ENCODE data around the gene OR52A5.

OR52A5 gene

DNA sequence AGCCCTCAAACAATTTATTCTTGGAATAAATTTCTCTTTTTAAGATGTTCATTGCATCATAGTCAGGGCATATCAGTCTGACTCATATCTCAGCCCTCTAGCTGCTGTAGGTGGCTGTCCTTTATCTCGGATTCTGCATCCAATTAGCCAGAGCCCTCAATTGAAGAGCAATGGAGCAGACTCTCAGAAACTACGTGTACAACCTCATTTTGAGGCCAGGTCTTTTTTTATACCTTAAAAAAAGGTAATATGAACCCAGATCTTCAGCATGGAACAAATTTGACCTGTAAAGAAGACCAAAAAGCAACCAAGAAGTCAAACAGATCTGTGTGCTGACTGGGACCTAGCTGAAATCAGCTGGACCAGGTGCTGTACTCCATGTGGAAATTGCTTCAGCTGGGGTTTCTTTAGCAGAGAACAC, 8.7 kb downstream of the OR52A5 start:
- Histone ChIP-seq H3K36me3 (ENCODE audit: control insufficient read depth in 1 of 2, insufficient read depth in 2 of 2, low read depth in 1 of 2, low read length in 2 of 2) (no peaks in the 10 kb centered on the region), H3K4me2 (ENCODE audit: low read length, poor library complexity, severe bottlenecking) (no peak overlapping the region), H3K79me1 (replicated peaks; ENCODE audit: low read length, poor library complexity, severe bottlenecking) (no peaks in the 10 kb centered on the region), H3K18ac (ENCODE audit: low read depth in 1 of 2, low read length in 2 of 2) (no peak overlapping the region), H2AK5ac (ENCODE audit: low read length, severe bottlenecking) (no peak overlapping the region), H3K4me3 (ENCODE audit: insufficient read depth in 1 of 2, low read depth in 1 of 2, low read length in 2 of 2) (no peak overlapping the region), H3K14ac (ENCODE audit: low read length in 2 of 2) (no peak overlapping the region), H2BK15ac (ENCODE audit: low read depth, poor library complexity, severe bottlenecking) (no peak overlapping the region), H3K9ac (ENCODE audit: low read length) (no peak overlapping the region), H4K91ac (ENCODE audit: low read length) (no peak overlapping the region), H2BK5ac (ENCODE audit: low read depth, low read length, poor library complexity, severe bottlenecking) (no peak overlapping the region), H4K8ac (ENCODE audit: low read length) (no peak overlapping the region), H3K9me3 (ENCODE audit: control insufficient read depth, low read length) (no peaks in the 10 kb centered on the region), H3K23ac (ENCODE audit: low read length in 2 of 2) (no peak overlapping the region), H3K4me1 (ENCODE audit: control insufficient read depth, insufficient read depth, low read depth, low read length) (no peaks in the 10 kb centered on the region), H3K4ac (ENCODE audit: low read depth in 1 of 2, low read length in 2 of 2) (no peak overlapping the region), H2BK120ac (ENCODE audit: low read depth, low read length) (no peak overlapping the region), H3K27ac (ENCODE audit: low read length, poor library complexity, severe bottlenecking) (no peak overlapping the region), H3K27me3 (ENCODE audit: control insufficient read depth in 1 of 2, insufficient read depth in 1 of 2, low read length in 2 of 2) (no peaks in the 10 kb centered on the region), H2AFZ (ENCODE audit: low read depth, low read length) (no peak overlapping the region), H2BK12ac (ENCODE audit: low read length in 2 of 2) (no peak overlapping the region)
- DNase-seq: no peak
- WGBS: 65% methylated on average over 2 of the region's 2 CpGs

DNA sequence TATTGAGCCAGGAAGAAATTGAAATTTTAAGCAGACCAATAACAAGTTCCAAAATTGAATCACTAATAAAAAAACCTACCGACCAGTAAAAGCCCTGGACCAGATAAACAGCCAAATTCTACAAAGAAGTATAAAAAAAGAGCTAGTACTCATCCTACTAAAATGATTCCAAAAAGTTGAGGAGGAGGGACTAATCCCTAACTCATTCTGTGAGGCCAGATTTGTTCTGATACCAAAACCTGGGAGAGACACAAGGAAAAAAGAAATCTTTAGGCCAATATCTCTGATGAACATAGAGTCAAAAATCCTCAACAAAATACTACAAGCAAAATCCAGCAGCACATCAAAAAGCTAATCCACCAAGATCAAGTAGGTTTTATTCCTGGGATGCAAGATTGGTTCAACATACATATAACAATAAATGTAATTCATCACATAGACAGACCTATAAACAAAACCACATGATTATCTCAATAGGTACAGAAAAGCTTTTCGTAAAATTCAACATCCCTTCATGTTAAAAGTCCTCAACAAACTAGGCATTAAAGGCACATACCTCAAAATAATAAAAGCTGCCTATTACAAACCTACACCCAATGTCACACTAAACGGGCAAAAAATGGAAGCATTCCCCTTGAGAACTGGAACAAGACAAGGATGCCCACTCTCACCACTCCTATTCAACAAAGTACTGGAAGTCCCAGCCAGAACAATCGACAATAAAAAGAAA, 13.1 kb downstream of the OR52A5 start:
- no peak overlapping the region for H4K91ac ChIP-seq (ENCODE audit: low read length)
- H3K23ac ChIP-seq (ENCODE audit: low read length in 2 of 2): no peak overlapping the region
- no peaks in the 10 kb centered on the region for H3K36me3 ChIP-seq (ENCODE audit: control insufficient read depth in 1 of 2, insufficient read depth in 2 of 2, low read depth in 1 of 2, low read length in 2 of 2)
- H3K4me1 ChIP-seq (ENCODE audit: control insufficient read depth, insufficient read depth, low read depth, low read length): no peaks in the 10 kb centered on the region
- no peak overlapping the region for H2BK120ac ChIP-seq (ENCODE audit: low read depth, low read length)
- H4K8ac ChIP-seq (ENCODE audit: low read length): no peak overlapping the region
- H3K14ac ChIP-seq (ENCODE audit: low read length in 2 of 2): no peak overlapping the region
- H2AK5ac ChIP-seq (ENCODE audit: low read length, severe bottlenecking): no peak overlapping the region
- WGBS: 90% methylated on average over 3 of the region's 4 CpGs
- no peak overlapping the region for H2BK5ac ChIP-seq (ENCODE audit: low read depth, low read length, poor library complexity, severe bottlenecking)
- no peak overlapping the region for H3K27ac ChIP-seq (ENCODE audit: low read length, poor library complexity, severe bottlenecking)
- no peak for DNase-seq
- H3K79me1 ChIP-seq (replicated peaks; ENCODE audit: low read length, poor library complexity, severe bottlenecking): no peaks in the 10 kb centered on the region
- H3K4ac ChIP-seq (ENCODE audit: low read depth in 1 of 2, low read length in 2 of 2): no peak overlapping the region
- H2BK12ac ChIP-seq (ENCODE audit: low read length in 2 of 2): no peak overlapping the region
- no peak overlapping the region for H3K18ac ChIP-seq (ENCODE audit: low read depth in 1 of 2, low read length in 2 of 2)
- no peak overlapping the region for H3K9ac ChIP-seq (ENCODE audit: low read length)
- no peak overlapping the region for H2AFZ ChIP-seq (ENCODE audit: low read depth, low read length)
- H3K9me3 ChIP-seq (ENCODE audit: control insufficient read depth, low read length): no peaks in the 10 kb centered on the region
- no peak overlapping the region for H3K4me3 ChIP-seq (ENCODE audit: insufficient read depth in 1 of 2, low read depth in 1 of 2, low read length in 2 of 2)
- H3K27me3 ChIP-seq (ENCODE audit: control insufficient read depth in 1 of 2, insufficient read depth in 1 of 2, low read length in 2 of 2): no peaks in the 10 kb centered on the region
- H2BK15ac ChIP-seq (ENCODE audit: low read depth, poor library complexity, severe bottlenecking): no peak overlapping the region
- no peak overlapping the region for H3K4me2 ChIP-seq (ENCODE audit: low read length, poor library complexity, severe bottlenecking)

- H2BK120ac ChIP-seq (ENCODE audit: low read depth, low read length): no peak overlapping the region
- no peaks in the 10 kb centered on the region for H3K27me3 ChIP-seq (ENCODE audit: control insufficient read depth in 1 of 2, insufficient read depth in 1 of 2, low read length in 2 of 2)
- H2BK5ac ChIP-seq (ENCODE audit: low read depth, low read length, poor library complexity, severe bottlenecking): no peak overlapping the region
- no peak overlapping the region for H3K23ac ChIP-seq (ENCODE audit: low read length in 2 of 2)
- no peaks in the 10 kb centered on the region for H3K79me1 ChIP-seq (replicated peaks; ENCODE audit: low read length, poor library complexity, severe bottlenecking)
- WGBS: 4% methylated on average over 2 of the region's 4 CpGs
- no peaks in the 10 kb centered on the region for H3K4me1 ChIP-seq (ENCODE audit: control insufficient read depth, insufficient read depth, low read depth, low read length)
- H3K14ac ChIP-seq (ENCODE audit: low read length in 2 of 2): no peak overlapping the region
- no peak overlapping the region for H4K91ac ChIP-seq (ENCODE audit: low read length)
- H3K4ac ChIP-seq (ENCODE audit: low read depth in 1 of 2, low read length in 2 of 2): no peak overlapping the region
- H3K4me3 ChIP-seq (ENCODE audit: insufficient read depth in 1 of 2, low read depth in 1 of 2, low read length in 2 of 2): no peak overlapping the region
- no peak overlapping the region for H3K18ac ChIP-seq (ENCODE audit: low read depth in 1 of 2, low read length in 2 of 2)
- no peak overlapping the region for H4K8ac ChIP-seq (ENCODE audit: low read length)
- no peaks in the 10 kb centered on the region for H3K9me3 ChIP-seq (ENCODE audit: control insufficient read depth, low read length)
- no peak overlapping the region for H2AK5ac ChIP-seq (ENCODE audit: low read length, severe bottlenecking)
- H3K36me3 ChIP-seq (ENCODE audit: control insufficient read depth in 1 of 2, insufficient read depth in 2 of 2, low read depth in 1 of 2, low read length in 2 of 2): no peaks in the 10 kb centered on the region
- H2BK12ac ChIP-seq (ENCODE audit: low read length in 2 of 2): no peak overlapping the region
- H3K4me2 ChIP-seq (ENCODE audit: low read length, poor library complexity, severe bottlenecking): no peak overlapping the region
- H3K9ac ChIP-seq (ENCODE audit: low read length): no peak overlapping the region
- no peak overlapping the region for H3K27ac ChIP-seq (ENCODE audit: low read length, poor library complexity, severe bottlenecking)
- peak; percentile 75 for DNase-seq
- H2AFZ ChIP-seq (ENCODE audit: low read depth, low read length): no peak overlapping the region
- H2BK15ac ChIP-seq (ENCODE audit: low read depth, poor library complexity, severe bottlenecking): no peak overlapping the region
Observed at GRCh38 chr11:5123802-5124521, 14.2 kb downstream of the OR52A5 start.

DNA sequence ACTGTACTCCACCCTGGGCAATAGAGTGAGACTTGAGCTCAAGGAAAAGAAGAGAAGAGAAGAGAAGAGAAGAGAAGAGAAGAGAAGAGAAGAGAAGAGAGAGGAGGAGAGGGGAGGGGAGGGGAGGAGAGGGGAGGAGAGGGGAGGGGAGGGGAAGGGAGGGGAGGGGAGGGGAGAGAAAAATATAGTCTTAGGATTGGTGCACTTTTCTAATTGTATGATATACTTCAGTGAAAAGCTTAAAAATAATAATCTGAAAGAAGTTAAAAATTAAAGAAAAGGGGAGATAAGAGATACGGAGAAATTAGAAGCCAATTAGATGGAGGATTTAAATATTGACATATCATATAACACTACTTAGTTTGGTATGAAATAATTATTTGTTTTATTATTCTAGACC, 19.3 kb downstream of the OR52A5 start:
- Histone ChIP-seq H4K8ac (ENCODE audit: low read length) (no peak overlapping the region), H3K27me3 (ENCODE audit: control insufficient read depth in 1 of 2, insufficient read depth in 1 of 2, low read length in 2 of 2) (no peaks in the 10 kb centered on the region), H3K4me2 (ENCODE audit: low read length, poor library complexity, severe bottlenecking) (no peak overlapping the region), H3K9ac (ENCODE audit: low read length) (no peak overlapping the region), H3K4ac (ENCODE audit: low read depth in 1 of 2, low read length in 2 of 2) (no peak overlapping the region), H3K27ac (ENCODE audit: low read length, poor library complexity, severe bottlenecking) (no peak overlapping the region), H3K79me1 (replicated peaks; ENCODE audit: low read length, poor library complexity, severe bottlenecking) (no peaks in the 10 kb centered on the region), H2BK12ac (ENCODE audit: low read length in 2 of 2) (no peak overlapping the region), H3K14ac (ENCODE audit: low read length in 2 of 2) (no peak overlapping the region), H3K4me3 (ENCODE audit: insufficient read depth in 1 of 2, low read depth in 1 of 2, low read length in 2 of 2) (no peak overlapping the region), H3K9me3 (ENCODE audit: control insufficient read depth, low read length) (no peaks in the 10 kb centered on the region), H3K4me1 (ENCODE audit: control insufficient read depth, insufficient read depth, low read depth, low read length) (no peaks in the 10 kb centered on the region), H2BK5ac (ENCODE audit: low read depth, low read length, poor library complexity, severe bottlenecking) (no peak overlapping the region), H3K18ac (ENCODE audit: low read depth in 1 of 2, low read length in 2 of 2) (no peak overlapping the region), H3K23ac (ENCODE audit: low read length in 2 of 2) (no peak overlapping the region), H3K36me3 (ENCODE audit: control insufficient read depth in 1 of 2, insufficient read depth in 2 of 2, low read depth in 1 of 2, low read length in 2 of 2) (no peaks in the 10 kb centered on the region), H2BK15ac (ENCODE audit: low read depth, poor library complexity, severe bottlenecking) (no peak overlapping the region), H2AFZ (ENCODE audit: low read depth, low read length) (no peak overlapping the region), H2BK120ac (ENCODE audit: low read depth, low read length) (no peak overlapping the region), H2AK5ac (ENCODE audit: low read length, severe bottlenecking) (no peak overlapping the region), H4K91ac (ENCODE audit: low read length) (no peak overlapping the region)
- WGBS: no CpG with 5 or more reads among the region's 1 CpG
- no peak for DNase-seq

Measured in mesenchymal stem cell (in vitro differentiated cells and primary cell).